HAP-1 (cell line): ENCODE results near the gene RC3H2.
"Not testable (repeated sequence)": the region's sequence is repeated elsewhere in the genome, so short reads cannot be mapped to it uniquely, and the experiment has no call there.

Experiments used
- DNase-seq, 2 experiments: peaks; one replicate each; pipeline ENCODE4 v3.0.0-alpha.2; 2016 to 2020; ENCODE audit warnings: low spot score in 2 of 2
- H3K27me3 ChIP-seq: fragments of 250-450 bp; sonication (Bioruptor Pico); 2 replicates; pipeline ENCODE4 v1.5.1; 2020; ENCODE audit warnings: low read depth, mild to moderate bottlenecking, moderate library complexity
- H3K36me3 ChIP-seq: fragments of 250-450 bp; sonication (Bioruptor Pico); replicated peaks from 2 replicates; pipeline ENCODE4 v1.5.1; 2020; ENCODE audit warnings: mild to moderate bottlenecking
- H3K4me1 ChIP-seq: fragments of 250-450 bp; sonication (Bioruptor Pico); 2 replicates; pipeline ENCODE4 v1.5.1; 2020; ENCODE audit warnings: mild to moderate bottlenecking
- H3K4me3 ChIP-seq: fragments of 250-450 bp; sonication (Bioruptor Pico); 2 replicates; pipeline ENCODE4 v1.5.1; 2020; ENCODE audit warnings: mild to moderate bottlenecking, moderate library complexity
- H3K9me3 ChIP-seq: fragments of 250-450 bp; sonication (Bioruptor Pico); 2 replicates; pipeline ENCODE4 v1.5.1; 2020; ENCODE audit warnings: mild to moderate bottlenecking, moderate library complexity
- in situ Hi-C: fragments of 300-500 bp; cut with MboI; formaldehyde crosslinking; loops from 3 replicates; pipeline ENCODE4 v1.14.3; 2020; ENCODE audit warnings: low sequenced_read_pairs, inconsistent platforms, mixed read lengths

RC3H2 gene

GRCh38 chr9:122897969-122898368 is 7.2 kb downstream of the RC3H2 start:
- Histone ChIP-seq H3K36me3 (peaks cover 25% of the 10 kb centered on the region), H3K9me3 (no peaks in the 10 kb centered on the region), H3K4me3 (no peak overlapping the region), H3K4me1 (peaks cover 9% of the 10 kb centered on the region), H3K27me3 (no peaks in the 10 kb centered on the region)
- in situ Hi-C loops = no loop called here
- no peak for DNase-seq

GRCh38 chr9:122888480-122888879 is 16.7 kb downstream of the RC3H2 start:
- in situ Hi-C loops = no loop called here
- peaks cover 66% of the 10 kb centered on the region for H3K36me3 ChIP-seq

GRCh38 chr9:122883125-122883524 is 22.0 kb downstream of the RC3H2 start:
- no peak for DNase-seq
- H3K36me3 ChIP-seq = peaks cover 59% of the 10 kb centered on the region
- in situ Hi-C loops = no loop called here

More at GRCh38 chr9:122888480-122888879, 16.7 kb downstream of the RC3H2 start:
- no peak overlapping the region for H3K4me3 ChIP-seq
- DNase-seq = no peak
- no peaks in the 10 kb centered on the region for H3K4me1 ChIP-seq
- H3K9me3 ChIP-seq = no peaks in the 10 kb centered on the region
- H3K27me3 ChIP-seq = no peaks in the 10 kb centered on the region

GRCh38 chr9:122879443-122879842 is 25.7 kb downstream of the RC3H2 start:
- in situ Hi-C loops = no loop called here
- no peak overlapping the region for H3K4me3 ChIP-seq
- H3K4me1 ChIP-seq = no peaks in the 10 kb centered on the region
- H3K27me3 ChIP-seq = no peaks in the 10 kb centered on the region
- no peak for DNase-seq
- no peaks in the 10 kb centered on the region for H3K9me3 ChIP-seq
- peaks cover 78% of the 10 kb centered on the region for H3K36me3 ChIP-seq

More at GRCh38 chr9:122883125-122883524, 22.0 kb downstream of the RC3H2 start:
- no peaks in the 10 kb centered on the region for H3K27me3 ChIP-seq
- H3K4me1 ChIP-seq = no peaks in the 10 kb centered on the region
- H3K4me3 ChIP-seq = no peak overlapping the region
- no peaks in the 10 kb centered on the region for H3K9me3 ChIP-seq

GRCh38 chr9:122875523-122875922 is 29.6 kb downstream of the RC3H2 start:
- in situ Hi-C loops = no loop called here
- Histone ChIP-seq H3K27me3 (no peaks in the 10 kb centered on the region), H3K9me3 (no peaks in the 10 kb centered on the region), H3K36me3 (peaks cover 65% of the 10 kb centered on the region), H3K4me3 (no peak overlapping the region), H3K4me1 (no peaks in the 10 kb centered on the region)
- DNase-seq = no peak

GRCh38 chr9:122867276-122867675 is 37.9 kb downstream of the RC3H2 start:
- DNase-seq, H3K27me3 ChIP-seq, H3K4me1 ChIP-seq, H3K4me3 ChIP-seq, in situ Hi-C loops, H3K9me3 ChIP-seq: not testable (repeated sequence)
- peaks cover 31% of the 10 kb centered on the region for H3K36me3 ChIP-seq

GRCh38 chr9:122866079-122866478 is 39.1 kb downstream of the RC3H2 start:
- DNase-seq = no peak
- H3K27me3 ChIP-seq = no peaks in the 10 kb centered on the region
- no peak overlapping the region for H3K4me3 ChIP-seq
- H3K4me1 ChIP-seq = no peaks in the 10 kb centered on the region
- no peaks in the 10 kb centered on the region for H3K9me3 ChIP-seq
- in situ Hi-C loops = no loop called here
- H3K36me3 ChIP-seq = peaks cover 28% of the 10 kb centered on the region

- Histone ChIP-seq H3K4me3 (no peak overlapping the region), H3K9me3 (no peaks in the 10 kb centered on the region)
- in situ Hi-C loops = no loop called here
These were observed 39.9 kb downstream of the RC3H2 start for GRCh38 chr9:122865300-122865699.

GRCh38 chr9:122863407-122863806 is 41.8 kb downstream of the RC3H2 start:
- in situ Hi-C loops = no loop called here
- Histone ChIP-seq H3K4me1 (no peaks in the 10 kb centered on the region), H3K4me3 (no peak overlapping the region), H3K9me3 (no peaks in the 10 kb centered on the region), H3K27me3 (no peaks in the 10 kb centered on the region), H3K36me3 (peaks cover 35% of the 10 kb centered on the region)
- no peak for DNase-seq

More at GRCh38 chr9:122865300-122865699, 39.9 kb downstream of the RC3H2 start:
- H3K4me1 ChIP-seq = no peaks in the 10 kb centered on the region
- H3K27me3 ChIP-seq = no peaks in the 10 kb centered on the region
- H3K36me3 ChIP-seq = peaks cover 33% of the 10 kb centered on the region
- no peak for DNase-seq

GRCh38 chr9:122860319-122861142 is 44.6 kb downstream of the RC3H2 start:
- peaks cover 49% of the 10 kb centered on the region for H3K36me3 ChIP-seq
- in situ Hi-C loops = no loop called here
- no peak for DNase-seq
- H3K4me3 ChIP-seq = no peak overlapping the region
- no peaks in the 10 kb centered on the region for H3K27me3 ChIP-seq
- no peaks in the 10 kb centered on the region for H3K9me3 ChIP-seq
- no peaks in the 10 kb centered on the region for H3K4me1 ChIP-seq

GRCh38 chr9:122857815-122858214 is 47.3 kb downstream of the RC3H2 start:
- in situ Hi-C loops = no loop called here
- no peak for DNase-seq
- peaks cover 57% of the 10 kb centered on the region for H3K36me3 ChIP-seq
- no peaks in the 10 kb centered on the region for H3K4me1 ChIP-seq
- H3K27me3 ChIP-seq = no peaks in the 10 kb centered on the region
- H3K9me3 ChIP-seq = no peaks in the 10 kb centered on the region
- H3K4me3 ChIP-seq = no peak overlapping the region

- DNase-seq, H3K4me1 ChIP-seq, H3K4me3 ChIP-seq, H3K27me3 ChIP-seq, in situ Hi-C loops, H3K9me3 ChIP-seq: not testable (repeated sequence)
- H3K36me3 ChIP-seq = peaks cover 66% of the 10 kb centered on the region
These were observed 52.9 kb downstream of the RC3H2 start for GRCh38 chr9:122852085-122852786.

- Histone ChIP-seq H3K9me3 (no peaks in the 10 kb centered on the region), H3K27me3 (no peaks in the 10 kb centered on the region), H3K36me3 (peaks cover 47% of the 10 kb centered on the region), H3K4me1 (no peaks in the 10 kb centered on the region), H3K4me3 (no peak overlapping the region)
- in situ Hi-C loops = no loop called here
- no peak for DNase-seq
These were observed 56.8 kb downstream of the RC3H2 start for GRCh38 chr9:122848256-122848943.
